ENCODE data around the gene PSME3IP1.
"Not testable (repeated sequence)": the region's sequence is repeated elsewhere in the genome, so short reads cannot be mapped to it uniquely, and the experiment has no call there.

The PSME3IP1 gene

DNA sequence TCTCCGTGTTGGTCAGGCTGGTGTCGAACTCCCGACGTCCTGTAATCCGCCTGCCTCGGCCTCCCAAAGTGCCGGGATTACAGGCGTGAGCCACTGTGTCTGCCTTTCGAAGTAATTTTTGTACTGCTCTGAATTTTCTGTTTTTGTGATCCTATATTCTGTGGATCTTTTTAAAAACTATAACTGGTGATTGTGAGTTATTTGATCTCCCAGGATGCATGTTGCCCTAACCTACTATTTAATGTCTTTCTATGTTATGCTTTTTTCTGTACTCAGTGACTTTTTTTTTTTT lies 2.8 kb upstream of the PSME3IP1 start:
- H3K27ac Mint-ChIP-seq, result no peak overlapping the region
- no peaks in the 10 kb centered on the region for H3K9me3 Mint-ChIP-seq
- H3K4me3 Mint-ChIP-seq, result no peak overlapping the region
- peaks cover 65% of the 10 kb centered on the region for H3K4me1 Mint-ChIP-seq (ENCODE audit: low read depth)
- H3K36me3 Mint-ChIP-seq (ENCODE audit: low read depth), result peaks cover 36% of the 10 kb centered on the region
- DNase-seq, result no peak
- H3K27me3 Mint-ChIP-seq, result no peaks in the 10 kb centered on the region

DNA sequence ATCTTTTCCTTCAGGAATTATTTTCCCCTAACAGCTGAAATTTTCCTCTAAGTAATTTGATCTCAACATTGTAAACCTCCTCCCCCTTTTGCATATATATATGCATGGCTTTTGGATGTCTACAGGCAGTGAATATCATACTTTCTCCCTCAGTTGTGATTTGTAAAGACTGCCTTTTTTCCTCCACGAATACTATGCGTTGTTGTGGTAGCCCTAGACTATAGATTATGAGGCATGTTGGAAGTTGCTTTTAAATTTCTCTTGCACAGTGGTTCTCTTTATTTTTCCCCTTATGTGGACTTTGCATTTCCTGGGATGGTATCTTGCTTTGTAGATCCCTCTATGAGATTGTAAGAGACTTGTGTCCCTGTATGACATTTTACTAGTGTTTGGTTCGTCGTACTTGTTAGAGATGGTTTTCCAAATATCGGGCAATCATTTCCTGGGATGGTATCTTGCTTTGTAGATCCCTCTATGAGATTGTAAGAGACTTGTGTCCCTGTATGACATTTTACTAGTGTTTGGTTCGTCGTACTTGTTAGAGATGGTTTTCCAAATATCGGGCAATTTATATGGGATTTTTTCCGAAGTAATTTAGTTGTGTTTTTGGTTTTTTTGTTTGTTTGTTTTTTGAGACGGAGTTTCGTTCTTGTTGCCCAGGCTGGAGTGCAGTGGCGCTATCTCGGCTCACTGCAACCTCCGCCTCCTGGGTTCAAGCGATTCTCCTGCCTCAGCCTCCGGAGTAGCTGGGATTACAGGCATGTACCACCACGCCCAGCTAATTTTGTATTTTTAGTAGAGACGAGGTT lies 2.3 kb upstream of the PSME3IP1 start:
- Mint-ChIP-seq H3K4me3 (peak overlapping the region; percentile 98), H3K4me1 (ENCODE audit: low read depth) (peaks cover 63% of the 10 kb centered on the region)

DNA sequence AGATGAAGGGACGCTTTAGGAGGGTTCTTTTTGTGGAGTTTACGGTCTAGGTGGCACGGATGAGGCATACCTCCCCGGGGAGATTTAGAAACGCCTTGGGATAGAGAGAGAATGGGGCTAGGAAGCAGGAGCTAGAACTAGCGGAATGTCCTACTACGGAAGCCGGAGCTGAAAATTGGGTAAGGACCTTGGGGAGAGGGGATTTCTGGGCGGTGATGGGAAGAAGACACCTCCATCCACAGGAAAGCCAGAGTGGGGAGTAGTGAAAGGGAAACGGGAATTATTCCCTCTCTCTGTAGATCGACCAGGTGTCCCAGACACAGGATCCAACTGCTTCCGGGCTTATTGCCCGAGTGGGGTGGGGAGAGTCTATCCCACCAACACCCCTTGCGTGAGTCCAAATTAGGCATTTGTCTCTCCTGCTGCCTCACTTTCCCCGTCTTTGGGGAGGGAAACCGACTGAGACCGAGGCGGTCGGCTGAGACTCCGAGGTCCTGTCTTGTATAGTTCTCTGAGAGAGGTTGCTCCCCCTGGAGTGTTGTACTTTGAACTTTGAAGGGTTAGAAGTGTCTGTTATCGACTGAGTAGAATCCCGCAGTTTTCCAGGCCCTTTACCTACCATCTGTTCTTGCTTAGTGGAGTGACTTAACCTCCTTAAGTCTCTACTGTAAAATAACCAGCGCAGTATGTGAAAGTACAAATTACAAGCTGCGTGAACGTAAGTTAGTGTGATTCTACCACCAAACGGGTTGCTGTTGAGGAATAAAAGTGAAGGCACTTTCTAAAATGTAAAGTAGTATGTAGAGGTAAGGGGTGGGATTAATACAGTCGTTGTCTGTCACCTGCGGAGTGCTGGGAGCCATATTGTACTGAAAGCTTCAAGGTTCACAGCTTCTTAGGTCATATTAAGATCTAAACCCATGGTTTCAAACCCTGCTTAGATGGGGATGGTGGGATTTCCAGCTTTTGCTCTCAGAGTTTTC lies 1.3 kb upstream of the PSME3IP1 start:
- Mint-ChIP-seq H3K27ac (peak overlapping the region; percentile 98), H3K9me3 (no peaks in the 10 kb centered on the region), H3K27me3 (no peaks in the 10 kb centered on the region), H3K4me1 (ENCODE audit: low read depth) (peaks cover 61% of the 10 kb centered on the region), H3K4me3 (peak overlapping the region; percentile 98), H3K36me3 (ENCODE audit: low read depth) (peaks cover 35% of the 10 kb centered on the region)
- DNase-seq, result peak; percentile 47

More for the DNA sequence above, 2.3 kb upstream of the PSME3IP1 start:
- H3K9me3 Mint-ChIP-seq, DNase-seq, H3K27me3 Mint-ChIP-seq: not testable (repeated sequence)
- peak overlapping the region; percentile 98 for H3K27ac Mint-ChIP-seq
- H3K36me3 Mint-ChIP-seq (ENCODE audit: low read depth), result peaks cover 36% of the 10 kb centered on the region

DNA sequence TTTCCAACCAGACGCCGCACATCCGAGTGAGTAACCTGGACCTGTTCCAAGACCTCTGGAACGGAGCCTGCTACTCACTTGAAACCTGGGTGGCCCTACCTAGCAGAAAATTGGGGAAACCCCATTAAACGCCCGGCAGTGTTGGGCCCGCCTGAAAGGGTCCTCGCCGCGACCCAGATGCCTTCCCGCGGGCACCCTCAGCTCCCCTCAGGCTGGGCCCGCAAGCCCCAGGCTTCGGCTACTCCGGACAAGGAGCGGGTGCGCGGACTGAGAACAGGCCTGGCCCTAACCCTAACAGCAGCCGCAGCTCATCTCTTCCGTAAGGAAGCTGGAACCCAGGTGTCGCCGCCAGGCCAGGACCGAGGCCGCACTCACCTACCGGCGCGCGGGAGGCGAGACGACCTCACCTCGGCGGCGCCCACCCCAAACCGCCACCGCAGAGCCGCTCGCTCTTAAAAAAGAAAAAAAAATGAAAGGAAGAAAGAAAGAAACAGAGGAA lies 344 bp downstream of the PSME3IP1 start:
- Mint-ChIP-seq H3K9me3 (no peaks in the 10 kb centered on the region), H3K27me3 (no peaks in the 10 kb centered on the region), H3K4me1 (ENCODE audit: low read depth) (peaks cover 51% of the 10 kb centered on the region), H3K4me3 (peak overlapping the region; percentile 98), H3K27ac (peak overlapping the region; percentile 98), H3K36me3 (ENCODE audit: low read depth) (peaks cover 37% of the 10 kb centered on the region)
- DNase-seq, result no peak

DNA sequence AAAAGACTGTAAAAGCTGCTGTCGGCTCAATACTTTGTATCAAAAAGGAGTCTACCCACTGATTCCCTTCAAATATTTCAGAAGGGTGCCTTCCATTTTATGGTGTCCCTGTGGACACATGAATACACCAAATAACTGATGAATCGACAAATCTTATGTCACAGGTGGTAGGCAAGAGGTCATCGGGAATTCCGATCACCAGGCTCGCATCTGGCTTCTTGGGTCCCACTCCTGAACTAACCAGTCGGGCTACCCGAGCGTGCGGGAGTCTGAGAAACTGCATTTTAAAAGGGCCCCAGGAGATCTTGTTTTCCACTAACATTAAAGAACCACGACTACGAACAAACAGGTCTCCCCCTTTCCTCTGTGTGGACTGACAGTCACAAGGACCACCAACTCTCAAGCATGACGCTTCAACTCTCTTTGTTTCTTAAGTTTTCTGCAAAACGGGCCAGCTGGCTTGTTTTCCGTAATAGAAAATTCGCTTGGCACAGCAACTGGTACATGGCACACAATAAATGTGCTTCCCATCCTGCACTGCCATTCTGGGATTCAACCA lies 873 bp downstream of the PSME3IP1 start:
- DNase-seq, result no peak
- H3K36me3 Mint-ChIP-seq (ENCODE audit: low read depth), result peaks cover 34% of the 10 kb centered on the region
- H3K4me3 Mint-ChIP-seq, result peak overlapping the region; percentile 98
- peak overlapping the region; percentile 98 for H3K27ac Mint-ChIP-seq
- H3K4me1 Mint-ChIP-seq (ENCODE audit: low read depth), result peaks cover 48% of the 10 kb centered on the region
- no peaks in the 10 kb centered on the region for H3K9me3 Mint-ChIP-seq
- no peaks in the 10 kb centered on the region for H3K27me3 Mint-ChIP-seq

DNA sequence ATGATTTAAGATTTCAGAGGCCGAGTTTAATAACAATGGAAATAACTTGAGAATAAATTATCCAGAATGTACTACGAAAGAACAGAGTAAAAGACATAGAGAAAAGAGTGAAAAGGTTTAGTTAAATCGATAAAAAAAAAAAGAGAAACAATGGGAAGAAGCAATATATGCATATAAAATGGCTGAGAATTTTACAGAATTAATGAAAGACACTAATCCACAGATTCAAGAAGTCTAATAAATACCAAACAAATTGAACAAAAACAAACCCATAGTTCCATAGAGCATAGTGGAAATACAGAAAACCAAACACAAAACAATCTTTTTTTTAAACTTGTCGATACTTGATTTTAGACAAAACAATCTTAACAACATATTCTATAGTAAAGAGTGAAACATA lies 1.7 kb downstream of the PSME3IP1 start:
- H3K27me3 Mint-ChIP-seq, result no peaks in the 10 kb centered on the region
- no peaks in the 10 kb centered on the region for H3K9me3 Mint-ChIP-seq
- H3K4me1 Mint-ChIP-seq (ENCODE audit: low read depth), result peaks cover 43% of the 10 kb centered on the region
- H3K27ac Mint-ChIP-seq, result peak overlapping the region; percentile 30
- H3K4me3 Mint-ChIP-seq, result peak overlapping the region; percentile 98
- H3K36me3 Mint-ChIP-seq (ENCODE audit: low read depth), result peaks cover 32% of the 10 kb centered on the region
- DNase-seq, result no peak

DNA sequence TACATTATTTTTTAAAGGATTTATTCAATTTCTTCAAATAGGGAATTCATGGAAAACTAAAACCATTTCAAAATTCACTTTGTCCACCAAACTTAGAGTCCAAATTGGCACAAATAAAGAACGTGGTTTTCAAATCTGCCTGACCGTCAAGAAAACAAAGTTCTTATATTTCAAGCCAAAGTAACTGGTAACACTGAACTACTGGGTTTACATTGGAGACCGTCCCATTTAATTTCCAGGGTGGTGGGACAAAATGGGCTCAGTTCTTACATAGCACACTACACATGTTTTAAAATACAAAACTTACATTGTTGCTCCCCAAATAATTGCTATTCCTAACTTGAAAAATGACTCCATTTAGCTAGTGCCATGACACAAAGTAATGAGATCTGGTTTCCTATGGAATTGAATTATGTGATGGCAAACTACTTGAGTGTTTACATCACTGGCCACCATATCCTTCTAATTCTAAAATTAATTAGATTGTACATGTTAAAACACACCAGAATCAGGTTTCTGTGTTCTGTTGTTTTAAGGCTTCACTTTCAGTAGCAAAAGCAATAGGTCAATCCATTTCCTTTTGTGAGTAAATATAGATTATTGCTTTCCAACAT lies 6.5 kb downstream of the PSME3IP1 start:
- no peak for DNase-seq
- Mint-ChIP-seq H3K27me3 (no peaks in the 10 kb centered on the region), H3K27ac (no peak overlapping the region), H3K4me1 (ENCODE audit: low read depth) (peaks cover 17% of the 10 kb centered on the region), H3K4me3 (no peak overlapping the region), H3K9me3 (no peaks in the 10 kb centered on the region), H3K36me3 (ENCODE audit: low read depth) (peaks cover 12% of the 10 kb centered on the region)

DNA sequence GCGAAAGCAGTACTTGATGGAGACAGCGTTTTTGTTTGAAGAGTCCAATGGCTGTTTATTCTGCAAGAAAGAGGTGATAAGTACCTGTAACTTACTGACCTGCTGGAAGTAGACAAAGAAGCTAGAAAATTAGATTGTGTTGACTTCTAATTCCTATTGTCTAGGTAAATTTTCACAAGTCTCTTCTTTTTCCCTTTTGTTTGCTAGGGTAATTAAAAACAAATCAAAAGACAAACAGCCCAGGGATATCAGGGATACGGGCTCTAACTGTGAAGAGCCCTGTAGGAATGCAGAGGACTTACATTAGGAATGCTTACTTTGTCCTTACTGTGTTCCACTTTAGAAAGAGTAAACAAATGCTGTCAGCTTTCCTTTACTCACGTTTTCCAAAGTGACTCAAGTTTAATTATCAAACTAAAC lies 7.0 kb downstream of the PSME3IP1 start:
- no peaks in the 10 kb centered on the region for H3K9me3 Mint-ChIP-seq
- H3K4me3 Mint-ChIP-seq, result no peak overlapping the region
- DNase-seq, result no peak
- H3K27me3 Mint-ChIP-seq, result no peaks in the 10 kb centered on the region
- H3K36me3 Mint-ChIP-seq (ENCODE audit: low read depth), result peaks cover 15% of the 10 kb centered on the region
- no peak overlapping the region for H3K27ac Mint-ChIP-seq
- peaks cover 12% of the 10 kb centered on the region for H3K4me1 Mint-ChIP-seq (ENCODE audit: low read depth)

DNA sequence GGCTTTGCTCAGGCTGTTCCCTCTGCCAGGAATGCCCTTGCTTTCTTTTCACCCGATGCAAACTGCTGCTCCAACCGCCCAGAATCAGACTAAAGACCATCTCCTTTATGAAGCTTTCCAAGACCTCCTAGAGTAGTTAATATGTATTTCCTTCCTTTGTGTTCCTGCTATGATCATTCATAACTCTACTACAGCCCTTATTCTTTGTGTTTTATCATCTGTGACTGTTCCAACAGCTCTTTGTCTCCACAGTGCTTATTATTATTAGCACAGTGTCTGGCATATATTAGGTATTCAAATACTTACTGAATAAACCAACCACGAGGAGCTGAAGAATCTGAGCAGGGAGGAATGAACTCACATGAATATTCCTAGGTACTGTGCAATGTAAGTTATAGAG lies 7.6 kb downstream of the PSME3IP1 start:
- Mint-ChIP-seq H3K36me3 (ENCODE audit: low read depth) (peaks cover 21% of the 10 kb centered on the region), H3K4me3 (no peak overlapping the region), H3K27ac (no peak overlapping the region), H3K9me3 (no peaks in the 10 kb centered on the region), H3K4me1 (ENCODE audit: low read depth) (peaks cover 8% of the 10 kb centered on the region), H3K27me3 (no peaks in the 10 kb centered on the region)
- DNase-seq, result no peak

DNA sequence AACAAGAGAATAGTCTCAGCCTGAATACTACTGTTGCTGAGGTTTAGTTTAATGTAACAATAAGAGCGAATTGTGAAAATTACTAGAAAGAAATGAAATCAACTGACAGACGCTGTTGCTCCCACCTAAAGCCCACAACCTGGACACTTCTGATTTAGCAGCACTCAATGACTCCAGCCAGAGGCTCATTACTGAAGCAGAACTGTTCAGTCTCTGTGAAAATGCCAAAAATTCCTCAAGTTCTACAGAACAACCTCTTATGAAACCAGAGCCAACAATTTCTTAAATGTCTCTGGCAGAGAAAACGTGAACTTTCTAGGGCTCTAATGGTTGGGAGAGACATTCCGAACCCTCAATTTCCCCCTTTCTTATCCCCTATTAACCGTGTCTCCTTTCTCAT lies 9.9 kb downstream of the PSME3IP1 start:
- Mint-ChIP-seq H3K9me3 (no peaks in the 10 kb centered on the region), H3K4me1 (ENCODE audit: low read depth) (no peaks in the 10 kb centered on the region), H3K4me3 (no peak overlapping the region), H3K27me3 (no peaks in the 10 kb centered on the region), H3K27ac (no peak overlapping the region), H3K36me3 (ENCODE audit: low read depth) (peaks cover 41% of the 10 kb centered on the region)
- no peak for DNase-seq

DNA sequence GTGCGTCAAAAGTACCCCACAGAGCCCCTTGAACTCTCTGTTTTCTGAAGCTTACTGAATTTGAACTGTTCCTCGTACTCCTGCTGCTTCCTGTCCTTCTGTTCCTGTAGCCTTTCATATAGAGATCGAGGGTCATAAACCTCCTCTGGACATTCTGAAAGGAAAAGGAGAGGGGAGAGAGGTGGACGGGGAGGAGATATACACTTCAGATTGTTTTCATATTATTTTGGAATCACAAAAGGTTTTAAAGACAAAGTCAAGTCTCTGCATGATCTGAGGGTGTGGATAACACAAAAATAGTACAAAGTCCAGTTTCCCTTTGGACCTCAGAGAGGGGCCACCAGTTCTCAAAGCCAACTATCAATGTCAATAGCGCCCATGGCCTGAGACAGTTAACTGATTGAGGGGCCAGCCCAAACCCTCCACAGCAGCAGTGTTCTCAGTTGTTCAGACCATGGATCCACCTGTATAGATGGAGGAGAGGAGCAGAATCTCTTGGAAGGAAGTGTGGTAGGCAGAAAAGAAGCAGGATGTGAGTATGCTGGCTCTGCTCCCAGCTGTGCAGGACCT lies 13.0 kb downstream of the PSME3IP1 start:
- H3K27ac Mint-ChIP-seq, result no peak overlapping the region
- H3K4me1 Mint-ChIP-seq (ENCODE audit: low read depth), result peaks cover 2% of the 10 kb centered on the region
- H3K4me3 Mint-ChIP-seq, result no peak overlapping the region
- H3K27me3 Mint-ChIP-seq, result no peaks in the 10 kb centered on the region
- H3K36me3 Mint-ChIP-seq (ENCODE audit: low read depth), result peaks cover 60% of the 10 kb centered on the region
- H3K9me3 Mint-ChIP-seq, result no peaks in the 10 kb centered on the region
- no peak for DNase-seq

DNA sequence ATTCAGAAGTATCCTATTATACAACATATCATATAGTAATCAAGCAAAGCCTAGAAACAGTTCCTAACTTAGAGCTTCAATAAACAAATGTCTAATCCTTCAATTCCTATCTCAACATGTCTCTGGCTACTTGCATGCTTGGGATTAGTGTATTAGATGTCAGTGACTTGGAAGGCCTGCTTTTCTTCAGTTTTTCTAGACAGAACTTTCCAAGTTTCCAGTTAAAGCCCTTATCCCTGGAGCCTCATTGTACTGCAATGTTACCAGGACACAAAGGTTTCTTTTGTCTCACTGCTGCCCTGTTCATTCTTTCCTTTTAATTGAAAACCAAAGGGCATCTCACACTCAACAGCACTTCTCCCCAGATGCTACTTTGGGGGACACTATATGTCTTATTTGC lies 16.5 kb downstream of the PSME3IP1 start:
- Mint-ChIP-seq H3K36me3 (ENCODE audit: low read depth) (peaks cover 88% of the 10 kb centered on the region), H3K4me1 (ENCODE audit: low read depth) (peaks cover 2% of the 10 kb centered on the region), H3K27me3 (no peaks in the 10 kb centered on the region), H3K27ac (no peak overlapping the region), H3K4me3 (no peak overlapping the region), H3K9me3 (no peaks in the 10 kb centered on the region)
- no peak for DNase-seq

DNA sequence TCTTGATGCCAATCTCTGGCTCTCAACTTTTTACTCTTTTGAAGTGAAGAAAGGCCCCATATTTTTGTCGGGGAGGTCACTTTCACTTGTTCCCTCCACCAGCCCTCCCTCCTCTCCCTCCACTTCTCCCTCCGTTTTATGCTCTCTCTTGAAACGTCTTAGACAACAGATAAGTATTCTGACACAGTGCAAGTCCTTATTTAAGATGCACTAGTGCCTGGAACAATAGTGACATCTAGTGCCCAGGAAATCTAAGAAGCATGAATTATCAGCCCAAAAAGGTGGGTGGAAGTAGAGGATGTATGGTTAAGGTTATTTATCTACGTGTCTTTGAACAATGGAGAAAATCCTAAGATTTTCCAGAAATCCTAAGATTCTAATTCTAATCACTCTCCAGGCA lies 17.9 kb downstream of the PSME3IP1 start:
- Mint-ChIP-seq H3K27me3 (no peaks in the 10 kb centered on the region), H3K4me3 (no peak overlapping the region), H3K9me3 (no peaks in the 10 kb centered on the region), H3K4me1 (ENCODE audit: low read depth) (peaks cover 2% of the 10 kb centered on the region), H3K36me3 (ENCODE audit: low read depth) (peaks cover 89% of the 10 kb centered on the region), H3K27ac (no peak overlapping the region)
- DNase-seq, result no peak

DNA sequence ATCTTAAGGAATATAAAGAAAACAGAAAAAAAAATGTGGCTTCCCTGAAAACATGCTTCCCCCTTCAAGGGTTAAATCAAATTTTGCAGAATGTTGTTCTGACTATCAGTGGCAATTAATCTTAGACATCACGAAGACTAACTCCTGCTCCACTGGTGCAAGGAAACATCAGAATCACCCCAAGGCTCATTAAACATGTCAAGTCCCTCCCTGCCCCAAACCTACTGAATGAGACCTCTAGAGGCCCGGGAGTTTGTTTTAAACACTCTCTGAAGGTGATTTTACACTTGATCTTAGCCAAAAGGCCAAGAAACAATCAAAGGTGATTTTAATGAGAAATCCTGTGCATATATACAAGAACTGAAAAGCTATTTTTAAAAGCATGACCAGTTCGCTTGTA lies 18.3 kb downstream of the PSME3IP1 start:
- Mint-ChIP-seq H3K27me3 (no peaks in the 10 kb centered on the region), H3K36me3 (ENCODE audit: low read depth) (peaks cover 88% of the 10 kb centered on the region), H3K9me3 (no peaks in the 10 kb centered on the region), H3K4me1 (ENCODE audit: low read depth) (peaks cover 2% of the 10 kb centered on the region), H3K4me3 (no peak overlapping the region), H3K27ac (no peak overlapping the region)
- no peak for DNase-seq
